ENCODE data around the gene RPS2.

GRCh38 chr16:1980770-1981087 lies 16.1 kb upstream of the RPS2 start:
- TF ChIP-seq, protein P1, sequence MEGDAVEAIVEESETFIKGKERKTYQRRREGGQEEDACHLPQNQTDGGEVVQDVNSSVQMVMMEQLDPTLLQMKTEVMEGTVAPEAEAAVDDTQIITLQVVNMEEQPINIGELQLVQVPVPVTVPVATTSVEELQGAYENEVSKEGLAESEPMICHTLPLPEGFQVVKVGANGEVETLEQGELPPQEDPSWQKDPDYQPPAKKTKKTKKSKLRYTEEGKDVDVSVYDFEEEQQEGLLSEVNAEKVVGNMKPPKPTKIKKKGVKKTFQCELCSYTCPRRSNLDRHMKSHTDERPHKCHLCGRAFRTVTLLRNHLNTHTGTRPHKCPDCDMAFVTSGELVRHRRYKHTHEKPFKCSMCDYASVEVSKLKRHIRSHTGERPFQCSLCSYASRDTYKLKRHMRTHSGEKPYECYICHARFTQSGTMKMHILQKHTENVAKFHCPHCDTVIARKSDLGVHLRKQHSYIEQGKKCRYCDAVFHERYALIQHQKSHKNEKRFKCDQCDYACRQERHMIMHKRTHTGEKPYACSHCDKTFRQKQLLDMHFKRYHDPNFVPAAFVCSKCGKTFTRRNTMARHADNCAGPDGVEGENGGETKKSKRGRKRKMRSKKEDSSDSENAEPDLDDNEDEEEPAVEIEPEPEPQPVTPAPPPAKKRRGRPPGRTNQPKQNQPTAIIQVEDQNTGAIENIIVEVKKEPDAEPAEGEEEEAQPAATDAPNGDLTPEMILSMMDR (IDR thresholded peaks at IDR 0.05), result no peak
- no peak for TF ChIP-seq POLR2A (IDR thresholded peaks at IDR 0.05)

All from uterus (tissue), 2 donors.